ENCODE data around the gene RNU5B-1. TPM values are rescaled to one million over a fixed set of nuclear protein-coding genes. Genes with fewer than 3 reads are reported as not detected.

RNU5B-1 gene
- total and polyA plus RNA-seq, 2 of the 8 experiments (the other 6 are each of a cell fraction or from before 2014, with no cell fraction given) = not detected

- 69% methylated on average over 21 of the region's 21 CpGs; no CpG with 5 or more reads in 1 of the 2 experiments for WGBS, 2 experiments (ENCODE audit: extremely low coverage in 1 of 2, insufficient coverage in 1 of 2, insufficient read length in 1 of 2, insufficient replicate concordance in 2 of 2, low coverage in 1 of 2, low lambda C conversion rate in 2 of 2, missing lambda C conversion rate in 1 of 2)
- Histone ChIP-seq H4K8ac (ENCODE audit: extremely low read depth, insufficient read depth, low read length) (no peak overlapping the region), H2BK12ac (ENCODE audit: low read depth, low read length) (no peak overlapping the region), H3K79me1 (ENCODE audit: low read depth, low read length) (peaks cover 7% of the 10 kb centered on the region), H3K27ac (ENCODE audit: low read depth, low read length) (no peak overlapping the region), H2AFZ (ENCODE audit: low read length) (no peak overlapping the region), H3K23me2 (ENCODE audit: low read depth, low read length) (no peaks in the 10 kb centered on the region), H2AK5ac (ENCODE audit: low read depth, low read length) (peak overlapping the region; percentile 32; the same call in 1 of the 2 replicates), H4K5ac (ENCODE audit: insufficient read length, low read depth, low read length) (no peak overlapping the region), H3K4me2 (ENCODE audit: insufficient read depth in 1 of 2, low read depth in 2 of 2, low read length in 2 of 2) (peak overlapping the region; percentile 38 to 41; a peak in 3 of 4 replicates), H3K9ac (replicated peaks in 1 of 4; ENCODE audit: extremely low read depth in 1 of 4, low read depth in 3 of 4, low read length in 3 of 4) (no peak overlapping the region), H3K9me3 (ENCODE audit: insufficient read depth in 2 of 2, low read depth in 1 of 2, low read length in 1 of 2) (no peaks in the 10 kb centered on the region), H2BK120ac (replicated peaks; ENCODE audit: low read depth, low read length) (no peak overlapping the region), H3K56ac (replicated peaks; ENCODE audit: insufficient read length, low read depth, low read length) (no peak overlapping the region), H3K23ac (ENCODE audit: insufficient read length) (no peak overlapping the region), H2BK20ac (ENCODE audit: low read length) (no peak overlapping the region), H3K18ac (ENCODE audit: extremely low read depth, low read length) (peak overlapping the region; percentile 83), H2BK5ac (ENCODE audit: low read depth, low read length) (peak overlapping the region; percentile 41; the same call in 1 of the 2 replicates), H2BK15ac (ENCODE audit: low read length) (peak overlapping the region; percentile 20; the same call in 1 of the 2 replicates), H3K36me3 (ENCODE audit: control insufficient read depth in 2 of 4, insufficient read depth in 4 of 4, low read length in 3 of 4) (no peaks in the 10 kb centered on the region; a peak in 1 of 8 replicates), H3K4ac (replicated peaks; ENCODE audit: insufficient read length, low read depth, low read length) (no peak overlapping the region), H3K4me1 (replicated peaks in 1 of 4; ENCODE audit: control insufficient read depth in 3 of 4, insufficient read depth in 4 of 4, low read length in 3 of 4) (peaks cover 20 to 48% (median 37%) of the 10 kb centered on the region in 4 experiments), H3K79me2 (ENCODE audit: control insufficient read depth in 1 of 2, insufficient read depth in 2 of 2, low read length in 2 of 2) (no peaks in the 10 kb centered on the region; a peak in 1 of 4 replicates), H4K91ac (replicated peaks; ENCODE audit: insufficient read length, low read length) (peak overlapping the region; percentile 49), H3K27me3 (replicated peaks in 1 of 4; ENCODE audit: control insufficient read depth in 3 of 4, extremely low read depth in 1 of 4, insufficient read depth in 3 of 4, low read length in 3 of 4) (no peaks in the 10 kb centered on the region), H3K14ac (ENCODE audit: insufficient read length) (no peak overlapping the region), H4K20me1 (replicated peaks in 1 of 2; ENCODE audit: control insufficient read depth in 1 of 2, insufficient read depth in 2 of 2, low read length in 2 of 2) (peaks cover 4 to 8% of the 10 kb centered on the region in 2 experiments), H3K4me3 (ENCODE audit: extremely low read depth in 1 of 4, insufficient read depth in 2 of 4, low read depth in 3 of 4, low read length in 4 of 4) (no peak overlapping the region)
- ChIA-PET CTCF (ENCODE audit: partially characterized antibody) (interaction anchor here (0.6 to 5.5 kb wide), 23 partner anchors 10 to 84 kb away, joined by 3 to 50 read pairs (median 4); no protein-coding TSS in a partner anchor), POLR2A (ENCODE audit: partially characterized antibody) (interaction anchor here (0.6 to 3.7 kb wide), 12 partner anchors 10 to 41 kb away, joined by 3 to 20 read pairs (median 4); partner anchors contain the start of genes IGDCC3 and RNU5B-1)
- peak; percentile 75 for FAIRE-seq
- no peak for DNase-seq (ENCODE audit: low read depth in 1 of 2, low spot score in 2 of 2)
- TF ChIP-seq CEBPB (IDR thresholded peaks at IDR 0.05; ENCODE audit: low read depth, low read length) (no peak), SIN3A (conservative IDR thresholded peaks at IDR 0.05 in 1 of 2, IDR thresholded peaks at IDR 0.05 in 1 of 2; ENCODE audit: low read depth in 1 of 2, low read length in 2 of 2) (no peak; a peak in 1 of 4 replicates), TBP (IDR thresholded peaks at IDR 0.05; ENCODE audit: low read depth, low read length) (no peak), RAD21 (IDR thresholded peaks at IDR 0.05 in 1 of 2, conservative IDR thresholded peaks at IDR 0.05 in 1 of 2; ENCODE audit: low read depth in 2 of 2, low read length in 2 of 2) (peak; percentile 30 to 50; a peak in 3 of 4 replicates), POLR2AphosphoS5 (IDR thresholded peaks at IDR 0.05; ENCODE audit: low read depth, low read length) (no peak), SUZ12 (IDR thresholded peaks at IDR 0.05; ENCODE audit: low read length) (no peak)
- TF ChIP-seq, protein P1, sequence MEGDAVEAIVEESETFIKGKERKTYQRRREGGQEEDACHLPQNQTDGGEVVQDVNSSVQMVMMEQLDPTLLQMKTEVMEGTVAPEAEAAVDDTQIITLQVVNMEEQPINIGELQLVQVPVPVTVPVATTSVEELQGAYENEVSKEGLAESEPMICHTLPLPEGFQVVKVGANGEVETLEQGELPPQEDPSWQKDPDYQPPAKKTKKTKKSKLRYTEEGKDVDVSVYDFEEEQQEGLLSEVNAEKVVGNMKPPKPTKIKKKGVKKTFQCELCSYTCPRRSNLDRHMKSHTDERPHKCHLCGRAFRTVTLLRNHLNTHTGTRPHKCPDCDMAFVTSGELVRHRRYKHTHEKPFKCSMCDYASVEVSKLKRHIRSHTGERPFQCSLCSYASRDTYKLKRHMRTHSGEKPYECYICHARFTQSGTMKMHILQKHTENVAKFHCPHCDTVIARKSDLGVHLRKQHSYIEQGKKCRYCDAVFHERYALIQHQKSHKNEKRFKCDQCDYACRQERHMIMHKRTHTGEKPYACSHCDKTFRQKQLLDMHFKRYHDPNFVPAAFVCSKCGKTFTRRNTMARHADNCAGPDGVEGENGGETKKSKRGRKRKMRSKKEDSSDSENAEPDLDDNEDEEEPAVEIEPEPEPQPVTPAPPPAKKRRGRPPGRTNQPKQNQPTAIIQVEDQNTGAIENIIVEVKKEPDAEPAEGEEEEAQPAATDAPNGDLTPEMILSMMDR (IDR thresholded peaks at IDR 0.05; ENCODE audit: control extremely low read depth in 1 of 3, insufficient read depth in 1 of 3, low read depth in 1 of 3, low read length in 3 of 3) = peak in 2 of 3 experiments; percentile 28 to 38; a peak in 2 of 4 replicates
These were observed 32.3 kb downstream of the RNU5B-1 start for GRCh38 chr15:65336493-65337435.
